Choroid plexus epithelial cell (primary cell): ENCODE measurements around the gene SPOCD1.

ENCODE experiments used
- DNase-seq: peaks from one replicate; pipeline ENCODE4 v3.0.0-alpha.2; 2010; ENCODE audit warnings: low read depth
- H3K4me3 ChIP-seq: 2 replicates; pipeline ENCODE4 v1.5.1; 2011; ENCODE audit warnings: low read depth, mild to moderate bottlenecking, control low read depth, low read length, moderate library complexity
- CTCF ChIP-seq: conservative IDR thresholded peaks from 2 replicates; pipeline ENCODE4 v1.5.1; 2011; ENCODE audit warnings: low read depth, mild to moderate bottlenecking, control low read depth, inconsistent platforms, low read length, moderate library complexity

Gene SPOCD1

GRCh38 chr1:31807273-31808048 is 8.4 kb downstream of the SPOCD1 start:
- TF ChIP-seq CTCF: no peak
- no peak for DNase-seq

GRCh38 chr1:31805318-31805717 is 10.5 kb downstream of the SPOCD1 start:
- DNase-seq: no peak
- no peak overlapping the region for H3K4me3 ChIP-seq
- TF ChIP-seq CTCF: no peak

More at GRCh38 chr1:31807273-31808048, 8.4 kb downstream of the SPOCD1 start:
- no peak overlapping the region for H3K4me3 ChIP-seq

- TF ChIP-seq CTCF: no peak
- H3K4me3 ChIP-seq: no peak overlapping the region
- no peak for DNase-seq
Measured at GRCh38 chr1:31804098-31804497, 11.7 kb downstream of the SPOCD1 start.

- DNase-seq: no peak
- no peak overlapping the region for H3K4me3 ChIP-seq
- TF ChIP-seq CTCF: no peak
Measured at GRCh38 chr1:31803610-31804009, 12.2 kb downstream of the SPOCD1 start.

- no peak for TF ChIP-seq CTCF
- peak overlapping the region; percentile 47 for H3K4me3 ChIP-seq
- peak; percentile 60 for DNase-seq
Measured at GRCh38 chr1:31802190-31803150, 13.4 kb downstream of the SPOCD1 start.

- no peak overlapping the region for H3K4me3 ChIP-seq
- no peak for DNase-seq
- no peak for TF ChIP-seq CTCF
Measured at GRCh38 chr1:31801458-31801857, 14.4 kb downstream of the SPOCD1 start.
